SK-N-SH (cell line): ENCODE results near the gene XRCC5. TPM values are rescaled to one million over a fixed set of nuclear protein-coding genes. Genes with fewer than 3 reads are reported as not detected.

ENCODE experiments used
- CTCF ChIA-PET: fragments of 300-600, 350-600 bp; formaldehyde crosslinking; extraction: SDS; loops from one replicate; lab custom pipeline; 2021; lab: Yijun Ruan, JAX
- POLR2A ChIA-PET: fragments of 350-600 bp; sonication (Branson Sonifier 250); formaldehyde crosslinking; extraction: SDS; loops from one replicate; lab custom pipeline; 2020; ENCODE audit warnings: antibody characterized with exemption, inconsistent platforms; lab: Yijun Ruan, JAX
- DNase-seq: peaks from one replicate; pipeline ENCODE4 v3.0.0; 2012
- H2AFZ ChIP-seq: fragments of 200-600 bp; sonication (generic); 2 replicates; pipeline ENCODE4 v1.8.1; 2016; ENCODE audit warnings: antibody characterized with exemption, mild to moderate bottlenecking, low read depth
- H3F3A ChIP-seq: fragments of 200-600 bp; sonication (generic); replicated peaks from 2 replicates; pipeline ENCODE3; 2016; ENCODE audit warnings: antibody characterized with exemption, mild to moderate bottlenecking; ENCODE audit not compliant: insufficient read depth
- H3K27ac ChIP-seq, 2 experiments: fragments of 200-500 bp in 1 of 2; fragments of 200-600 bp in 1 of 2; sonication (Bioruptor generic) in 1 of 2; sonication (generic), shearing (Covaris generic) in 1 of 2; 2 replicates each; pipeline versions ENCODE4 v1.5.1 to v1.6.1; 2014 to 2016; ENCODE audit warnings: low read depth in 2 of 2, inconsistent platforms in 1 of 2, low read length in 1 of 2, mild to moderate bottlenecking in 1 of 2, mixed read lengths in 1 of 2
- H3K27me3 ChIP-seq: fragments of 200-600 bp; sonication (generic), shearing (Covaris generic); 2 replicates; pipeline ENCODE4 v1.6.1; 2016; ENCODE audit warnings: mixed run types; ENCODE audit not compliant: insufficient read depth
- H3K36me3 ChIP-seq, 2 experiments: fragments of 200-500 bp in 1 of 2; fragments of 200-600 bp in 1 of 2; sonication (Bioruptor generic) in 1 of 2; sonication (generic) in 1 of 2; replicated peaks in 1 of 2; 2 replicates each; pipeline versions ENCODE3 to v1.5.1; 2014 to 2016; ENCODE audit warnings: low read length in 1 of 2, mild to moderate bottlenecking in 1 of 2; ENCODE audit not compliant: insufficient read depth in 2 of 2, control insufficient read depth in 1 of 2
- H3K4me1 ChIP-seq, 2 experiments: fragments of 200-500 bp in 1 of 2; fragments of 200-600 bp in 1 of 2; sonication (Bioruptor generic) in 1 of 2; sonication (generic), shearing (Covaris generic) in 1 of 2; 2 replicates each; pipeline versions ENCODE4 v1.5.1 to v1.6.1; 2014 to 2016; ENCODE audit warnings: low read depth in 1 of 2, low read length in 1 of 2, mixed run types in 1 of 2; ENCODE audit not compliant: insufficient read depth in 2 of 2, control insufficient read depth in 1 of 2
- H3K4me2 ChIP-seq: fragments of 200-600 bp; sonication (generic), shearing (Covaris generic); 2 replicates; pipeline ENCODE4 v1.6.1; 2017; ENCODE audit warnings: mixed run types
- H3K4me3 ChIP-seq, 2 experiments: fragments of 200-500 bp in 1 of 2; fragments of 200-600 bp in 1 of 2; sonication (Bioruptor generic) in 1 of 2; sonication (generic), shearing (Covaris generic) in 1 of 2; 2 replicates each; pipeline versions ENCODE4 v1.5.1 to v1.8.1; 2014 to 2016; ENCODE audit warnings: low read depth in 2 of 2, inconsistent platforms in 1 of 2, low read length in 1 of 2, mild to moderate bottlenecking in 1 of 2, mixed read lengths in 1 of 2, moderate library complexity in 1 of 2
- H3K79me2 ChIP-seq: fragments of 200-600 bp; sonication (generic); 2 replicates; pipeline ENCODE4 v1.8.1; 2017; ENCODE audit warnings: mild to moderate bottlenecking; ENCODE audit not compliant: insufficient read depth
- H3K9ac ChIP-seq: fragments of 200-600 bp; sonication (generic); 2 replicates; pipeline ENCODE4 v1.6.1; 2017; ENCODE audit warnings: mixed run types
- H3K9me2 ChIP-seq: fragments of 200-600 bp; sonication (generic); 2 replicates; pipeline ENCODE4 v1.6.1; 2017; ENCODE audit warnings: mixed run types
- H3K9me3 ChIP-seq: fragments of 200-600 bp; sonication (generic); 2 replicates; pipeline ENCODE4 v1.6.1; 2017; ENCODE audit warnings: mixed run types, mild to moderate bottlenecking, moderate library complexity
- H4K20me1 ChIP-seq: fragments of 200-600 bp; sonication (generic); 2 replicates; pipeline ENCODE4 v1.6.1; 2017; ENCODE audit warnings: mild to moderate bottlenecking, mixed run types; ENCODE audit not compliant: insufficient read depth
- FOSL2 ChIP-seq: IDR thresholded peaks from 2 replicates; pipeline ENCODE4 v1.4.0; 2012; ENCODE audit warnings: low read depth, mild to moderate bottlenecking, moderate library complexity, borderline replicate concordance
- GABPA ChIP-seq: IDR thresholded peaks from 2 replicates; pipeline ENCODE4 v1.4.0; 2012; ENCODE audit warnings: low read depth, mild to moderate bottlenecking
- JUND ChIP-seq: IDR thresholded peaks from 2 replicates; pipeline ENCODE4 v1.4.0; 2012
- MEF2A ChIP-seq: IDR thresholded peaks from 2 replicates; pipeline ENCODE4 v1.4.0; 2012; ENCODE audit warnings: low read depth, borderline replicate concordance
- MXI1 ChIP-seq: IDR thresholded peaks from 2 replicates; pipeline ENCODE4 v1.6.1; 2012; ENCODE audit warnings: mild to moderate bottlenecking, low read depth, low read length, improper control_type of control experiment
- RAD21 ChIP-seq: IDR thresholded peaks from 2 replicates; pipeline ENCODE4 v1.6.1; 2012; ENCODE audit warnings: mild to moderate bottlenecking, low read length
- TCF12 ChIP-seq: IDR thresholded peaks from 2 replicates; pipeline ENCODE4 v1.4.0; 2012
- YY1 ChIP-seq: IDR thresholded peaks from 2 replicates; pipeline ENCODE4 v1.4.0; 2012; ENCODE audit warnings: low read depth, mild to moderate bottlenecking
- WGBS: methylation state at CpG from one replicate; pipeline ENCODE4 v1.1.6; 2017; ENCODE audit warnings: low lambda C conversion rate; 5-methylcytosine and 5-hydroxymethylcytosine counted together
- polyA plus RNA-seq, 3 experiments: library from polyadenylated mRNA; depleted of rRNA; stranded (reverse); fragments of >200 nt; gene quantifications; 2 replicates each; pipeline ENCODE4 v1.2.3, GENCODE V29; 2012
- TF ChIP-seq, protein P1 (sequence below): fragments of 200-600 bp; sonication (generic); IDR thresholded peaks from 2 replicates; pipeline ENCODE4 v1.6.1; 2017; ENCODE audit warnings: antibody characterized with exemption, mild to moderate bottlenecking, moderate library complexity
- TF ChIP-seq, protein P2 (sequence below): IDR thresholded peaks from 2 replicates; pipeline ENCODE4 v1.4.0; 2012; ENCODE audit warnings: low read depth, borderline replicate concordance

XRCC5 gene
- polyA plus RNA-seq, 1 of the 3 experiments (the other 2 are of a cell fraction), result 125 TPM

DNA sequence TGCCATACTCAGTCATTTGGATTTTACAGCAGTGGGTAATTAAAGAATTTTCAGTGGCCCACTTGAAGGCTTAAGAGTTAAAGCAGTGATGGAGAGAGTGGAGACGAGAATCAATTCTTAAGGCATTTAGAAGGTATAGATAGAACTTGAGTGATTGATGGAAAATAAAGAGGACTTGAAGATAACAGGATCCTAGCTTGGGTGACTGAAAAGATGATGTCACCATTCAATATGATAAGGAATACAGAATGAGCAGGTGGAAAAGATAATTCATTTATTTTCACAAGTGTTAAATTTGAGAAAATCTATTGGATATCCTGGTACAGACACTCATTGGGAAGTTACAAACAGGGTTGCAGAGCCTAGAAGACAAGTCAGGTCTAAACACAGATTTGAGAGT lies 35.2 kb downstream of the XRCC5 start:
- H3K4me3 ChIP-seq, result no peak overlapping the region
- 98% methylated on average over 1 of the region's 1 CpG for WGBS
- POLR2A ChIA-PET, result no interaction called here
- no peaks in the 10 kb centered on the region for H3K9me3 ChIP-seq
- peaks cover 91 to 95% of the 10 kb centered on the region in 2 experiments for H3K36me3 ChIP-seq
- H3K27ac ChIP-seq, result no peak overlapping the region
- no peaks in the 10 kb centered on the region for H4K20me1 ChIP-seq
- H3K4me1 ChIP-seq, result 0 out of 4 replicates have a peak, but pooled peaks cover 0 to 4% of the 10 kb centered on the region in 2 experiments
- H3K79me2 ChIP-seq, result peaks cover 63% of the 10 kb centered on the region
- H3F3A ChIP-seq, result peaks cover 21% of the 10 kb centered on the region
- H3K4me2 ChIP-seq, result no peak overlapping the region
- H2AFZ ChIP-seq, result no peak overlapping the region
- H3K27me3 ChIP-seq, result no peaks in the 10 kb centered on the region
- no peaks in the 10 kb centered on the region for H3K9me2 ChIP-seq
- no peak for TF ChIP-seq RAD21
- TF ChIP-seq JUND, result no peak
- TF ChIP-seq, all 33 proteins: peak for 0
- H3K9ac ChIP-seq, result no peak overlapping the region
- CTCF ChIA-PET, result no interaction called here
- DNase-seq, result no peak

DNA sequence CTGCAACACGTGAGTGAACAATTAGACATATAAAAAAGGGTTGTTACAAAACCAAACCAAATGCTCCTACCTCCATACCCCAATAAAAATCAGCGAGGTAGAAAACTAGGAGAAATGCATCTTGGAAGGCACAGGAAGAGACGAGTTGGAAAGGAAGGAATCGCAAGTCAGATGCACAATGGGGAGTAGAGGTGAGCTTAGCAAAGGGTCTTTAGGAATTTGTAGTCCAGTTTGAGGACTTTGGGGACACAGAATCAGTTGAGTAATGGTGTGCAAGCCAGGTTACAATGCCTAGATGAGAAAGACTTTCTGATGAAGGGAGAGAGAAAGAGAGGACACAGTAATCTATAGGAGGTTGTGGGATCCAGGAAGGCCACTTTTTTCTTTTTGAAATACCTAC lies 35.7 kb downstream of the XRCC5 start:
- peaks cover 18% of the 10 kb centered on the region for H3F3A ChIP-seq
- POLR2A ChIA-PET, result no interaction called here
- H3K79me2 ChIP-seq, result peaks cover 60% of the 10 kb centered on the region
- DNase-seq, result no peak
- TF ChIP-seq, protein P1, sequence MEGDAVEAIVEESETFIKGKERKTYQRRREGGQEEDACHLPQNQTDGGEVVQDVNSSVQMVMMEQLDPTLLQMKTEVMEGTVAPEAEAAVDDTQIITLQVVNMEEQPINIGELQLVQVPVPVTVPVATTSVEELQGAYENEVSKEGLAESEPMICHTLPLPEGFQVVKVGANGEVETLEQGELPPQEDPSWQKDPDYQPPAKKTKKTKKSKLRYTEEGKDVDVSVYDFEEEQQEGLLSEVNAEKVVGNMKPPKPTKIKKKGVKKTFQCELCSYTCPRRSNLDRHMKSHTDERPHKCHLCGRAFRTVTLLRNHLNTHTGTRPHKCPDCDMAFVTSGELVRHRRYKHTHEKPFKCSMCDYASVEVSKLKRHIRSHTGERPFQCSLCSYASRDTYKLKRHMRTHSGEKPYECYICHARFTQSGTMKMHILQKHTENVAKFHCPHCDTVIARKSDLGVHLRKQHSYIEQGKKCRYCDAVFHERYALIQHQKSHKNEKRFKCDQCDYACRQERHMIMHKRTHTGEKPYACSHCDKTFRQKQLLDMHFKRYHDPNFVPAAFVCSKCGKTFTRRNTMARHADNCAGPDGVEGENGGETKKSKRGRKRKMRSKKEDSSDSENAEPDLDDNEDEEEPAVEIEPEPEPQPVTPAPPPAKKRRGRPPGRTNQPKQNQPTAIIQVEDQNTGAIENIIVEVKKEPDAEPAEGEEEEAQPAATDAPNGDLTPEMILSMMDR, result no peak
- TF ChIP-seq MEF2A, result no peak
- H3K9me3 ChIP-seq, result no peaks in the 10 kb centered on the region
- no peak overlapping the region for H2AFZ ChIP-seq
- CTCF ChIA-PET, result no interaction called here
- WGBS, result 95% methylated on average over 4 of the region's 4 CpGs
- 0 out of 4 replicates have a peak, but pooled peaks cover 0 to 6% of the 10 kb centered on the region in 2 experiments for H3K4me1 ChIP-seq
- peak overlapping the region in 1 of 2 experiments; percentile 2; a peak in 1 of 4 replicates for H3K27ac ChIP-seq
- H3K4me3 ChIP-seq, result no peak overlapping the region
- H3K36me3 ChIP-seq, result peaks cover 88 to 97% of the 10 kb centered on the region in 2 experiments
- H3K4me2 ChIP-seq, result no peak overlapping the region
- H3K9ac ChIP-seq, result no peak overlapping the region
- H3K9me2 ChIP-seq, result no peaks in the 10 kb centered on the region
- H4K20me1 ChIP-seq, result peaks cover under 1% of the 10 kb centered on the region; the same call in 1 of the 2 replicates
- H3K27me3 ChIP-seq, result no peaks in the 10 kb centered on the region

DNA sequence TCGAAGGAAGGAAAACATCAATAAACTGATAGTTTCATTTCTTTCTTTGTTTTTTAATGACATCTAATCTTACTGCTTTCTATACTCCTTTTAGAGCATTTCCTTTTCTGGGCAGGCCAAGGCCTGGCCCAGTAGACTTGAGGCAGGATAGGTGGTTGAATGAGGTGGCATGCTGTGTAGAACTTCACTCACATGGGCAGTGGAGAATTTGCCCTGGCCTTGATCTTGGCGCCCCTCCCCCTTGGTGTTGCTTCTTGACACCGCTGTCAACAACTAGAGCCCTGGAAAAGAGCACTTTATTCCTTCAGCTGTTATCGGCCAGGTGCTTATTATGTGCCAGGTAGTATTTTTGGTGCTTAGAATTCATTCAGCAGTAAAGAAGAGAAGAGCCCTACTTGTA lies 37.4 kb downstream of the XRCC5 start:
- no peak for DNase-seq

More for the DNA sequence above, 37.4 kb downstream of the XRCC5 start:
- no peak for TF ChIP-seq FOSL2
- TF ChIP-seq, protein P2, sequence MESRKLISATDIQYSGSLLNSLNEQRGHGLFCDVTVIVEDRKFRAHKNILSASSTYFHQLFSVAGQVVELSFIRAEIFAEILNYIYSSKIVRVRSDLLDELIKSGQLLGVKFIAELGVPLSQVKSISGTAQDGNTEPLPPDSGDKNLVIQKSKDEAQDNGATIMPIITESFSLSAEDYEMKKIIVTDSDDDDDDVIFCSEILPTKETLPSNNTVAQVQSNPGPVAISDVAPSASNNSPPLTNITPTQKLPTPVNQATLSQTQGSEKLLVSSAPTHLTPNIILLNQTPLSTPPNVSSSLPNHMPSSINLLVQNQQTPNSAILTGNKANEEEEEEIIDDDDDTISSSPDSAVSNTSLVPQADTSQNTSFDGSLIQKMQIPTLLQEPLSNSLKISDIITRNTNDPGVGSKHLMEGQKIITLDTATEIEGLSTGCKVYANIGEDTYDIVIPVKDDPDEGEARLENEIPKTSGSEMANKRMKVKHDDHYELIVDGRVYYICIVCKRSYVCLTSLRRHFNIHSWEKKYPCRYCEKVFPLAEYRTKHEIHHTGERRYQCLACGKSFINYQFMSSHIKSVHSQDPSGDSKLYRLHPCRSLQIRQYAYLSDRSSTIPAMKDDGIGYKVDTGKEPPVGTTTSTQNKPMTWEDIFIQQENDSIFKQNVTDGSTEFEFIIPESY, result no peak
- no peak for TF ChIP-seq MXI1
- TF ChIP-seq GABPA, result no peak
- TF ChIP-seq YY1, result no peak
- TF ChIP-seq TCF12, result no peak
- ChIA-PET POLR2A (no interaction called here), CTCF (interaction anchor here (1.1 to 1.8 kb wide), 3 partner anchors 10 to 36 kb away, joined by 4 to 7 read pairs (median 6); no protein-coding TSS in a partner anchor)
- Histone ChIP-seq H3F3A (peaks cover 19% of the 10 kb centered on the region), H2AFZ (no peak overlapping the region), H3K27ac (no peak overlapping the region), H3K4me3 (no peak overlapping the region), H3K9me2 (no peaks in the 10 kb centered on the region), H3K9me3 (no peaks in the 10 kb centered on the region), H3K4me1 (0 out of 4 replicates have a peak, but pooled peaks cover 0 to 9% of the 10 kb centered on the region in 2 experiments), H3K4me2 (no peak overlapping the region), H3K9ac (no peak overlapping the region), H3K79me2 (peaks cover 69% of the 10 kb centered on the region), H3K36me3 (peaks cover 89 to 97% of the 10 kb centered on the region in 2 experiments), H4K20me1 (peaks cover 18% of the 10 kb centered on the region), H3K27me3 (no peaks in the 10 kb centered on the region)
- 76% methylated on average over 4 of the region's 4 CpGs for WGBS
